GM19239 (cell line): ENCODE measurements around the gene CLASRP.
A peak's percentile ranks its signal among the peaks of the same experiment; 100 is the strongest.
"Not testable (repeated sequence)": the region's sequence is repeated elsewhere in the genome, so short reads cannot be mapped to it uniquely, and the experiment has no call there.

ENCODE experiments used
- DNase-seq: peaks from one replicate; pipeline ENCODE4 v3.0.0; 2011; ENCODE audit warnings: low spot score; ENCODE audit not compliant: insufficient read length
- FAIRE-seq: peaks from 2 replicates; lab custom pipeline; 2011; peaks lifted over from hg19 to GRCh38; lab: Jason Lieb, UNC

CLASRP gene

GRCh38 chr19:45118106-45118505, 79.3 kb downstream of the CLASRP start:
- no peak for DNase-seq
- FAIRE-seq: peak; percentile 26

- DNase-seq: not testable (repeated sequence)
- FAIRE-seq: peak; percentile 84
Measured at GRCh38 chr19:45118591-45119355, 79.9 kb downstream of the CLASRP start.

GRCh38 chr19:45119582-45119981, 80.7 kb downstream of the CLASRP start:
- DNase-seq (no peak), FAIRE-seq (no peak)
